SH-SY5Y (cell line): Measurements from ENCODE around the gene ARL14EP.

Experiments used
- GATA2 ChIP-seq: IDR thresholded peaks from 2 replicates; pipeline ENCODE4 v1.6.1; 2011; ENCODE audit warnings: mild to moderate bottlenecking, low read depth, low read length
- GATA3 ChIP-seq: IDR thresholded peaks from 2 replicates; pipeline ENCODE4 v1.6.1; 2011; ENCODE audit warnings: low read depth, mild to moderate bottlenecking, low read length, moderate library complexity

The ARL14EP gene

DNA sequence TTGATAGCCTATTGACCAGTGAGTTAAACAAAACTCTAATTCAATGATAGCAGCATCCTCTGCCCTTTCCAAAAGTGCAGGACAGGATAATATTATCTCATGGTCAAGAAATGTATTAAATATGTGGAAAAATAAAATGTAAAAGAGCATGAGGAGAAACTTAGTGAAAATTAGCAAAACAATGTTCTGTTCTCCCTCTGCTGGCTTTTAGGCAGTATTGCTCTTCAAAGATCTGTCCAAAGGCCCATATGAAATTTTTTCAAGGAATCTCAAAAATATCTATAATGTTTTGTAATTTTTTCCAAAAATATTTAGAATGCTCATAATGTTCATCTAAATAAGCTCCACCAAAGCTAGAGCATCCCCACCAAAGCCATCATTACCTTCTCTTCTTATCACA, 8.3 kb upstream of the ARL14EP start:
- TF ChIP-seq GATA2: no peak
- TF ChIP-seq GATA3: no peak

DNA sequence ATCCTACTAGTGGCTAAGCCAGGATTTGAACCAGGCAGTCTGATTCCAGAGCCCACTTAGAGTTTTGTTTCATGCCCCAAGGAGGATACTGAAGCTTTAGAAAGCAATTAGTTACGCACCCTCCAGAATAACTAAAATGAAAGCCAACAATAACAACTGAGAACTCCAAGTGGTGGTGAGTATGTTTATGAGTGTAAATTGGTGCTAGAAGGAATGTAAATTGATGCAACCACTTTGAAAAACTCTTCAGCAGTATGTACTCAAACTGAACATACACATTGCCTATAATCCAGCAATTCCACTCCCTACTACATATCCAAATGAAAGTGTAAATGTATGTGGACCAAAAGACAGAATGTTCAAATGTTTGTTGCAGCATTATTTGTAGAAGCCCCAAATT, 6.7 kb upstream of the ARL14EP start:
- no peak for TF ChIP-seq GATA3
- TF ChIP-seq GATA2: no peak

DNA sequence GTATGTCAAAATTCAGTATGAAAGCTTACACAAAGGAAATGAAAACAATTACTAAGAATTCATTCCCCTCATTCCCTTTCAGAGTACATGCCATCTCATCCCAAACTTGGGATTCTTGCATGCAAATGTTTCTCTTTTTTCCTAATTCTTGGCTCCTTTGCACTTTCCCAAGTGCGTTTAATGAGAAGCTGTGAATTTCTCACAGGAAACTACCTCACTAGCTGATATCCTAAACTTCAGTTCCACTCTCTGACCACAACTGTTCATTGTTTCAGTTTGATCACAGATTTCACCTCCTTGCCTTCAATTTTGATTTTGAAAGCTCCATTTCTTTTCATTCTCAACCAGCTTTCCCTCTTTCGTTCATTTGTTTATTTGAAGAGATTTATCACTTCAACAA, 5.9 kb upstream of the ARL14EP start:
- TF ChIP-seq GATA3: no peak
- TF ChIP-seq GATA2: no peak

DNA sequence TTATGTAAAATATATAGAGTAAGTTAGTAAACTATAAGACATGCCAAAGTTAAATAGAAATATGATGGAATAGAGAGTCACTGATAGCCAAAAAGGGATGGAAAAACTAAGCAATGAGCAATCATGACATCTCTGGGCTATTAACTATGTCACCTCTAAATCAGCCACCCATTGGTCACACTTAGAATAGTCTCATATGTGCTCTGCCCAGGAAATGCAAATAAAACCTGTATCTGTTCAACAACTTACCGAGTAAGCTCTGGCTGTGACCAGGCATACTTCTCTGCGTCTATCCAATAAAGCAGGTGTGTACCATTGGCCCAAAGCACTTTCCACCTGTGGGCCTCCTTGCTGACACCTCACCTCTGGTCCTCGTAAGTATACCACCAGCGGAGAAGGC, 1.6 kb upstream of the ARL14EP start:
- no peak for TF ChIP-seq GATA2
- TF ChIP-seq GATA3: no peak

DNA sequence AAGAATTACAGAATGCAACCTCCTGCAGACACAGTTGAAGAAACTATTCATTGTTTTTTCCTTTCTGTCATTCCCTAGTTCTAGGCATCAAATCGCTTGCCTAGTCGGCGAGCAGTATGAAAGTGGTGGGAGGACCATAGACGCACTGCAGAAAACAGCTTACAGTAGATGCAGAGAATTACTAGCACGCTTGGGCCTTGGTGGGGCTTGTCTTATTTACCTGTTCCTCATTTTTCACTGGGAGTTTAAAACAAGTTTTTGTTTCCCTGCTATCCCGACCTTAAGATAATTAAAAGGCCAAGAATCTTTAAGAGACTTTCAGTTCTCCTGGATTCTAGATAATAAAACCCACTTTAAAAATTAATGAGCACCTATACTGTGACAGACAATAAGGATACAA, 713 bp upstream of the ARL14EP start:
- TF ChIP-seq GATA3 (no peak), GATA2 (no peak)

DNA sequence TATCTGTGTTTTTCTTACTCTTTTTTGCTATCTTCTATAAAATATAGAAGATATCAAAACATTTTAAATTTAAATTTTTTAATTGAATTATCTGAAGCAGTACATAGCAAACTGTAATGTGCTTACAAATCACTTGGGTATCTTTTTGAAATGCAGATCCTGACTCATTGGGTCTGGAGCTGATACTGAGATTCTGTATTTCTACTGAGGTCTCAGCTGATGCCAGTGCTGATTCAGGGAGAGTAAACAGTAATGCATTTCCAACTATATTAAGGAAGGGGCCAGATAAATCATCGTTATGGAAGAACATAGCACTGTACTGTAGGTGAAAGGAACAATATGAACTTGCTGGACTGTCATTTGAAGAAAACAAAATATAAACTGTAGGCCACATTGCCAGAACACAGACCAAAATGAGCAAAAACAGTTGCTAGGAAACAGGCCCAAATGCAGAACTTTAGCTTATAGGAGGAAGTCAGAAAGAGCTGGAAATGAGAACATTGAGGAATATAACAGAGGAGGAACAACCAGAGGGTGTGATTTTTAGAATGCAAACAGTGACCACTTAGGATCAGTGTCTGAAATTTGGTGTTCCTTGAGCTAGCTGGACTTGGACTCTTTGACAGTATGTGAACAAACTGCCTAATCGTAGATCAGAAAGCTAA, 3.3 kb downstream of the ARL14EP start:
- TF ChIP-seq GATA2 (no peak), GATA3 (no peak)

DNA sequence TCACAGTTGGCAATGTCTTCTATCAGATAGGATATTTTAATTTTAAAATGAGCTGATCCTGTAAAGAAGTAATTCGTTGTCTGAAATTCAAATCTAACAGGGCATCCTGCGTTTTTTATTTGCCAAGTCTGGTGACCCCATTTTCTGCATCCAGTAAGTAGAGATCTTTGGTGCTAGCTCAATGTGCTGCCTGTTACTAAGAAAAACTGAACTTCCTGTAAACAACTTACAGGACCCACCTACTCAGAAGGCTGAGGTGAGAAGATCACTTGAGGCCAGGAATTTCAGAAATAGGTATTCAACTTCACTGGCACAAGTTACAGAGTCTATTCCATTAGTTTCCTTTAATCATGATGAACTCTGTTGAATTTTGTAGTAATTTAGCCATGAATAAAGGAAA, 4.0 kb downstream of the ARL14EP start:
- no peak for TF ChIP-seq GATA3
- TF ChIP-seq GATA2: no peak

DNA sequence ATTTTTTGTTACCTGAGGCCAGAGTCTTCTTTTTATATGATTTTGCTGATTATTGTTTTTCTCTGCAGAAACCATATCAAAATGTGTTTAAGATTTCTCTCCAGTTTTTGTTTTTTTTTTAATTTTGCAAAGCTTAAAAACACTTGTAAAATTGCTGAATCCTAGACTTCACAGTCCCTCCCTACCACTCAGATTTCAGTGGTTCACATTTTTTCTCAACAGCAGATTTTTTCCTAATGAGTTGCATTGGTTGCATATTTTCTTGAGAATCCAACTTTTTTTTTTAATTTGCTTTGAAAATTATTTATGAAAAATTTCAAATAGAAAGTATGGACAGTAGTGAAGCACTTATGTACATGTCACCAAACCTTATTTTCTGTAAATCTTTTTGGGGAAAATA, 5.8 kb downstream of the ARL14EP start:
- TF ChIP-seq GATA2 (no peak), GATA3 (no peak)

DNA sequence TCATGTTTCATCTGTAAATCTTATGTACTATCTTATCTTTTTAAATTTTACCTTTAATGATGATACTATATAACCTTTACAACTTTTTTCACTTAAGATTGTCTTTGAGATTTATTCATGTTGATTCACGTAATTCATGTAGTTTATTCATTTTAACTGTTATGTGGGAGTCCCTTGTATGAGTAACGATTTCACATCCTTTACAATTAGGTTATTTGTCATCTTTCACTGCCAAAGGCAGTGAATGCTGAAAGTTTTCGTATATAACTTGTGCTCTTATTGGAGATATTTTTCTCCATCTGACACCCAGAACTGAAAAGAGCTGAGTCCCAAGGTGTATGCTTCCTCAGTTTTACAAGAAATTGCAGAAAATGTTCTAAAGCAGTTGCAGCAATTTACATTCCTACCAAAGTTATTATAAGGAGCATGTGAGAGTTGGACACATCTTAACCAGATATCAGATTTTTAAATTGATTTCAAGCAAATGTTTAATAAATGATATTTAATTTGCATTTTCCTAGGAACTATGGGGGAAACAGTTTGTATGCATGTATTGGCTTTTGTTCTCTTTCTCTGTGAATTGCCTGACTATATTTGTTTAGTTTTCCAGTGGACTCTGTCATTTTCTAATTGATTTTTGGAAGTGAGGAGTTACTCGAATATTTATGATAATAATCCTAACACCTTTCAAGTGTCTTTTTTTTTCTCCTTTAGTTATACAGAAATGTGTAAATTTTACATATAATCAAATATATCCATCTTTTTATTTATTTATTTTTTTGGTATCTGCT, 6.4 kb downstream of the ARL14EP start:
- no peak for TF ChIP-seq GATA3
- no peak for TF ChIP-seq GATA2

DNA sequence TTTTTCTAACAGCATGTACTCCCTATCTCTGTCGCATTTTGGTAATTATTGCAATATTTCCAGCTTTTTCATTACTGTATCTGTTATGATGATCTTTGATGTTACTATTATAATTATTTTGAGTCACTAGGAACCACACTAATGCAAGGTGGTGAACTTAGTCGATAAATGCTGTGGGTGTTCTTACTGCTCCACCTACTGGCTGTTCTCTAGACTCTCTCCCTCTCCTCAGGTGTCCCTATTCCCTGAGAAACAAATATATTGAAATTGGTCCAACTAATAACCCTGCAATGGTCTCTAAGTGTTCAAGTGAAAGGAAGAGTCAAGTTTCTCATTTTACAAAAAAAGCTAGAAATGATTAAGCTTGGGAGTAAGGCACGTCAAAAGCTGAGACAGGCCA, 10.5 kb downstream of the ARL14EP start:
- no peak for TF ChIP-seq GATA3
- TF ChIP-seq GATA2: no peak

DNA sequence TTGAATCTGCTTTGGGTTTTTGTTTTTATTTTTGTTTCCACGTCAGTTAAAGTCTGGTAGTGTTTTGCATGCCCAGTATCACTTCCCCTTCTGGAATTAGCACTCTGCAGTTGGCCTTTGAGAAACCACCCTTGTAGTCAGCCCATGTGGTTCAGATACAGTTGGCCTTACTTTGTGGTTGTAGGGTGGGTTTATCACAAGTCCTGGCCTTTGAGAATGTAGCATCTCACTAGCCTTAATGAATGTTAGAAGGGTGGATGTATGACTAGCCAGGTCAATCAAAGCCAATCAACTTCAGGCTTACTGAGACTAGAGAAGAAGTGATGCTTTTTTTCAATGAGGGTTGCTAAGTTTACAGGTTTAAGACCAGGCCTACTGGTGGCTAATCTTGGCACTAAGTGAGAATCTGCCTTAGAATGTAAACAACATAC, 19.8 kb downstream of the ARL14EP start:
- TF ChIP-seq GATA3: no peak
- TF ChIP-seq GATA2: no peak

DNA sequence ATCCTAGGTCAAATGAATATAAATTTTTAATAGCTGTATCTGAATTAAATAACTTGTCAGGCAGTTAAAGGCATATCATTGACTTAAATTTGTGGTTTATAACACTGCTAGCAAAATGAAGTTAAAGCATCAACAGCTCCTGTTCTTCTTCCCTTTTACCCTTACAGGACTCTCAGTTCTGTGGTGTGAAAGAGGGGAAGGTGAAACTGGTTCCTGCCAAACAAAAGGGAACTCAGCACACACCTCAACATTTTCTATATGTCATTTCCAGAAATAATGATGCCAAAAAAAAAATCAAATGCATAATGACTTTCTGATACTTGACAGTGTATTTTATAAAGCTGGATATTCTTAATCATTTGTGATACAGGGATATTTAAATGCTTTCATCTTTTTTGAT, 21.2 kb downstream of the ARL14EP start:
- no peak for TF ChIP-seq GATA3
- TF ChIP-seq GATA2: no peak

DNA sequence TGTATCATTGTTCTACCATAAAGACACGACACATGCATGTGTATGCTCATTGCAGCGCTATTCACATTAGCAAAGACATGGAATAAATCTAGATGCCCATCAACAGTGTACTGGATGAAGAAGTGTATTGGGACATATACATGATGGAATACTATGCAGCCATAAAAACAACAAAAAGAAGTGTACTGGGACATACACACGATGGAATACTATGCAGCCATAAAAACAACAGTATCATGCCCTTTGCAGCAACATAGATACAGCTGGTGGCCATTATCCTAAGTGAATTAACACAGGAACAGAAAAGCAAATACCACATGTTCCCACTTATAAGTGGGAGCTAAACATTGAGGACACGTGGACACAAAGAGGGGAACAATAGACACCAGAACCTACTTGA, 22.7 kb downstream of the ARL14EP start:
- no peak for TF ChIP-seq GATA3
- TF ChIP-seq GATA2: no peak

DNA sequence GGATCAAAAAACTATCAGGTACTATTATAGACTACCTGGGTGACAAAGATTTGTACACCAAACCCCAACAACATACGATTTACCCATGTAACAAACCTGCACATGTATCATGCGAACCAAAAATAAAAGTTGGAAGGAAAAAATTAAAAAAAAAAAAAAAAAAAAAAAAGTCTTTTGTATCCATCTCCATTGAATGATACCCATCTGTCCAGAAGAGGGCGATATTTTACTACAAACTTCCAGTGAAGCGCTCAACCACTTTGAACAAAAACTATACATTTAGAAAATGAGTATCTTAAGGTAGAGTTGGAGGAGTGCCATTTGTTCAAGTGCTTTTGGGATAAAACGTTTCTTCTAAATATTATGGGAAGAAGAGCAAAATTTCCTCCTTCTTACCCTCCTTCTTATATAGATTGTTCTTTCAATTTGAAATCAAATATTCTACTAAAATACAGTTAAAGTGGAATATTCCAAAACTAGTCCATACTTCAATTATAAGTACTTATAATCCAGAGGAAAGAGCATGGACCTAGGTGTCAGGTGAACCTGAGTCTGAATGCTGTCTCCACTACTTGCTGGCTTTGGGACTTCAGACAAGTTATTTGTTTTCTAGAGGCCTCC, 23.3 kb downstream of the ARL14EP start:
- no peak for TF ChIP-seq GATA2
- no peak for TF ChIP-seq GATA3

DNA sequence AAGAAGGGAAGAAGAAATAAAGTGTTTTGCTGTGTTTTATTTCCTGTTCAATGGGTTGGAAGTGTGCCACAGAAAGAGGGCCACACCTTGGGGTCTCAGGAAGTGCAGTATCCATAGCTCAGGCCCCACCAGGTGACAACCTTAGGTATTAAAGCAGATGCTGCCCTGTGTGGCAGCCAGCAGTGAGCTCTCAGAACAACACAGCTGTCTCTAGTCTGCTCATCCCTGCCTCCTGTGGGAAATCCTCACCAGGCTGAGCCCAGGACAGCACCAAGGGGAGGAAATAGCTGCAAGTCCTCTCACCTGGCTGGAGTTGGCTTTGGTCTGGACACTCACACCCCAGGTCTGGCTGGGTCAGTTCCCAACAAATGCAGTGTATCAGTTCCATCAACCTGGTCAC, 25.1 kb downstream of the ARL14EP start:
- no peak for TF ChIP-seq GATA3
- no peak for TF ChIP-seq GATA2

DNA sequence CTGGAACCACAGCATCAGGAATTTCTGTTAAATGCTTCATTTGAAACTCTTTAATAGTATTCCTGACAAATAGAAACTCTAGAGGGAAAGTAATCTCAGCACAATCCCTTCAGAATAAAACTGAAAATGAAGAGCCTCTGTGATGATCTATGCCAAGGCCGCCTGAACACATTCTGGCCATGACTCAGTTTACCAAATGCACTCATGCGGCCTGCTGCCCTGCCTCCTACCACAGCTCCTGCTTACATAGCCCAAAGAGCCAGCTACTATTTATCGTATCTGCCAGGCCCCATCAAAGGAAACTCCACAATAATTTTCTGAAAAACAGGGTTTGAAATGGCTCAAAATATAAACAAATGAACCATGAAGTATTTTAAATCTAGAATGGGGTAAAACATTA, 27.0 kb downstream of the ARL14EP start:
- TF ChIP-seq GATA3 (no peak), GATA2 (no peak)
